ENCODE measurements around the gene SLC25A25.

Gene SLC25A25

DNA sequence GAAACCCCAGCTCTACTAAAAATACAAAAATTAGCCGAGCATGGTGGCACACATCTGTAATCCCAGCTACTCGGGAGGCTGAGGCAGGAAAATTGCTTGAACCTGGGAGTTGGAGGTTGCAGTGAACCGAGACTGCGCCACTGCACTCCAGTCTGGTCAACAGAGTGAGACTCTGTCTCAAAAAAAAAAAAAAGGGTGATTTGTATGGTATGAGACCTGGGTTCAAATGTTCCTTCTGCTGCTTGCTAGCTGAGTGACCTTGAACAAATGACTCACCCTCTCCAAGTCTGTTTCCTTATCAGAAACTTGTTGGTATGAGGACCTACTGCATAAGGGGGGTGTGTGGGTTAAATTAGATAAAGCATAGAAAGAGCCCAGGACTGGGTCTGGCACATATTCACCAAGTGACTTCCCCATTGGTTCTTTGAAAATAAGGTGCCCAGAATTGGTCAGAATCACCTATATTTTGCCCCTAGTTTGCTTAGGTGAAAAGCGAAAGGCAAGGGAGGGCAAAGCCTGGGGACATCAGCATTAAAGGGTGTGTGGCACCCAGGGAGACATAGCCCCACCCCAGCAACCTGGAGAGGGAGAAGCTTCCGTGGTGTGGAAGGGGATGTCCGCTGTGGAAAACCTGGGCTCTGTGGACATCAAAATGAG is 9.9 kb downstream of the SLC25A25 start:
- no peak for DNase-seq

DNA sequence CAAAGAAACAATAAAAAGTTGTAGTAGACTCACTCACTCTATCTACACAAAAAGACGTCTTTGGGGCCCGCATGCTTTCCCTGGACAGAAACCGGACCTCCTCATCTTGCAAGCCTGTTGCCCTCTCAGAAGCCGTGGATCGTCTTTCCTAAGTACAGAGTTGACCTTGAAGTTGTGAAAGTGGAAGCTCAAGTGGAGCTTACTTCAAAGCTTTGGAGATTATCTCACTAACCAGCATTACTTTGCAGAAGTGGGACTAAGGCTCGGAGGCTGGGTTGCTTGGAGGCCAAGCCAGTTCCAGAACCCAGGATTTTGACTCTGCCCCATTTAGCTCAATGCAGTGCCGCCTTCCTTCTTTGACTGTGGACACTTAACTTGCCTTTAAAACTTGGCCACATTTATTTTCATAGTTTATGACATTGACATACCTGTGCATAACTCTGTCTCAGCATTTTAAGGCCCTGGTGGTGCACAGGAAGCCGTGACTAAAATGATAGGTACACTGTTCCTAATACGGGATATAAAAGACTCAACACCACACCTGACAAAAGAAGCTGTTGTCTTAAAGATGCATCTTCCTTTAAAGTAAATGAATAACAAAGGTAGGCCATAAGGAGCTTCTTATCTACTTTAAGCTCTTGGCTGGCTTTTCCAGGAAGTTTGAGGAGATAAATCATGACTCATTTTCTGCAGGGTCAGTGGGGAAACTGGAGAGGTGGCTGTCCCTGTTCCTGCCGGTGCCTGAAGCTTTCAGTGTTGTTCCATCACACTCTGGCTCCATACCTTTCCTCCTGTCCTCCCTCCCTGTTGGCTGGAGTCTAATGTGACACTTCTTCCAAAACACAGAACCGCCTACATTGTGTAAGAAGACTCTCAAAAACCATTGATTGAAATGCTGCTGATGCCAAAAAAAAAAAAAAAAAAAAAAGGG is 10.7 kb downstream of the SLC25A25 start:
- peak; percentile 45 for DNase-seq

- no peak for DNase-seq
These were observed 12.2 kb downstream of the SLC25A25 start for GRCh38 chr9:128080206-128080605.

- DNase-seq: no peak
These were observed 13.0 kb downstream of the SLC25A25 start for GRCh38 chr9:128081056-128081455.

DNA sequence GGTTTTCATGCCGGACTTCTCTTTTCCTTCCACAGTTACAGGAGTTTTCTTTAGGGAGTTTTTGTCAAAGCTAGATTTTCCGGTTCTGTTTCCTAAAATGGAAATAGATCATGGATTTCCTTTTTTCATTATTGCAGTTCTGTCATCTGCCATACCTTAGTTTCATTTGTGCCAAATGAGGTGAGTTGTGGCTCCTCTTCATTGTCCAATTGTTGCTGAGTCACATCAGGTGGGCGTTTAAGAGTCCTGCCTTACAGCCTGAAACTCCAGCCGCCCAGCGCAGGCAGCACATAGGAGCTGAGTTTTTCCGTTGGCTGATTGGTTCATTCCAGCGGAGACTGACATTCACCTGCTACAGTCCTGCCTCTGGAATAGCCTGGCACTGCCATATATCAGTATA is 14.1 kb downstream of the SLC25A25 start:
- no peak for DNase-seq

DNA sequence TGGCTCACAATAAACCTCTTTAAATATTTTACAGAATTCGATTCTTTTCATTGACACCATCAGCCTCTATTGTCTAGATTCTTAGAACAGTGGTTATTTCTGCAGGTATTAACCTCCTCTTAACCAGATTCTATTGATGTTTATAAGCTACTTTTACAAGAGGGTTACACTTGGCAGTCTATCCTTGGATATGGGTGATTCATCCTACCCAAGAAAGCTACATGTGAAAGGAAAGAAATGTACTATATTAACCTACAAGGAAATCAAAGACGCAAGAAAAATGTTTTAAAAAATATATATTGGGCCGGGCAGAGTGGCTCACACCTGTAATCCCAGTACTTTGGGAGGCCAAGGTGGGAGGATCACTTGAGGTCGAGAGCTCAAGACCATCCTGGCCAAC is 16.7 kb downstream of the SLC25A25 start:
- no peak for DNase-seq

- no peak for DNase-seq
These were observed 17.9 kb downstream of the SLC25A25 start for GRCh38 chr9:128085943-128086342.

- no peak for DNase-seq
These were observed 19.2 kb downstream of the SLC25A25 start for GRCh38 chr9:128087262-128087661.

DNA sequence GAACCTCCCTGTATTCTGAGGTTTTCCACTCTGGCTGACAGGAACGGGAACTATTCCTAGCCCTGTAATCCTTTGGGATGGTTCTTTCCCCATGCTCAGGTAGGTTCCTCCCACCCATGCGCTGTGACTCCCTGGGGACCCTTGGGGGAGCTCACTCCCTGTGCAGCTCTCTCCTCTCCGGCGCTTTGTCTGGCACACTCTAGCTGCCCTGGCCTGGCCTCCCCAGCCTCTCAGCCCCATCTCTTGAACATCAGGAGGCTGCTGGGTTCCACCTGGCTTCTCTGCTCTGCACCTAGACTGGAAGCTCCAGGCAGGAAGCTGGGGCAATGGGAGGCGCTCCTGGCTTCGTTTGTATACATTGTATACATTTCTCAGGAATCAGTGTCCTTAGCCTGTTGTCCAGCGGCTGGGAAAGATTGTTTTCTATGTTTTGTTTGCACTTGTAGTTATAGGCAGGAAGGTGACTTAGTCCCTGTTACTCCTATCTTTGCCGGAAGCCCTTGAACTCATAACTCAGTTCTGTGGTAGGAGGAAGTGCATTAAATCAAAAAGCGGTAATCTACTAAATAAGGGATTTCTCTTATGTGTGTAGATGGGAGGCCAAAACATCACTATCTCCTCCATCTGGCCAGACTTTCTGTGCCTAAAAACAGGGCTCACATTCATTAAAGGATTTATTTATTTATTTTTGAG is 20.4 kb downstream of the SLC25A25 start:
- DNase-seq: no peak

DNA sequence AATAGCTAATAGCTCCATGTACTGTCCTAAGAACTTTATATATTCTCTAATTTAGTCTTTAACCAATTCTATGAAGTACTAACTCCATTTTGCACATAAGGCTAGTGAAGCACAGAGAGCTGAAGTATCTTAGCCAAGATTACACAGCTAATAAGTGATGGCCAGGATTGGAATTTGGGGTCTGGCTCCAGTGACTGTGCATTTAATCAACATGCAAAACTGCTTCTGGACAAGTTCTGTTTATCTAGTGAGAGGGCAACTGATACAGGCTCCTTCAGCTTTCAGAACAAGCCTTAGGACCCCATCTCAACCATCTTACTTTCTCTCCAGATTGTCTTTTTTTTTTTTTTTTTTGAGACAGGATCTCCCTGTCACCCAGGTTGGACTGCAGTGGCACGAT is 21.3 kb downstream of the SLC25A25 start:
- no peak for DNase-seq

- no peak for DNase-seq
These were observed 23.1 kb downstream of the SLC25A25 start for GRCh38 chr9:128091144-128091543.

DNA sequence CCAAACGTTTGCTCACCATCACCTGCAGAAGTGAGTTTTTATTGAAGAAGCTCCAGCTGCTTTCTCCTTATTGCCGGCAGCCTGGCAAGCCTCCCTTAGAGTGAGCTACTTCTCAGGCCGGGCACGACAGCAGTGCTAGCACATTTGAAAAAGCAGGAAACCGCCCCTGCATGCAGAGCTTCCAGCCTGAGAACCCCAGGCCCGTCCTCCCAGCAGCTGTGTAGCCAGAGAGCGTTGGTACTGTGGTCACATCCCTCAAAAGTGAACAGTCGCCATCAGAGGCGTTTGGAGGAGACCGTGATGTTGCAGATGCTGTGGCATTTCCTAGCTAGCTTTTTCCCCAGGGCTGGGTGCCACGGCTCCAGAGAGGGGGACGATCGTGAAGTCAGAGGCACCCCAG is 23.5 kb downstream of the SLC25A25 start:
- DNase-seq: no peak

GRCh38 chr9:128092199-128092977 is 24.4 kb downstream of the SLC25A25 start:
- DNase-seq: no peak

GRCh38 chr9:128093011-128093410 is 25.0 kb downstream of the SLC25A25 start:
- no peak for DNase-seq

GRCh38 chr9:128094166-128094949 is 26.3 kb downstream of the SLC25A25 start:
- DNase-seq: peak; percentile 66

- no peak for DNase-seq
These were observed 27.0 kb downstream of the SLC25A25 start for GRCh38 chr9:128094950-128095544.

- DNase-seq: no peak
These were observed 28.8 kb downstream of the SLC25A25 start for GRCh38 chr9:128096616-128097536.

- DNase-seq: no peak
These were observed 29.7 kb downstream of the SLC25A25 start for GRCh38 chr9:128097543-128098296.

Data from GF-D8 (cell line).